Transverse colon (tissue), 4 donors: ENCODE results near the gene PAN3.

Experiments used
- EP300 ChIP-seq: sonication (generic); formaldehyde crosslinking; IDR thresholded peaks from one replicate; pipeline ENCODE4 v1.6.1; 2017; ENCODE audit warnings: antibody characterized with exemption, low read depth
- POLR2A ChIP-seq: fragments of 450-650 bp; IDR thresholded peaks from one replicate; pipeline ENCODE4 v1.6.1; 2016; ENCODE audit warnings: antibody characterized with exemption, mild to moderate bottlenecking, moderate library complexity
- POLR2AphosphoS5 ChIP-seq, 3 donors: sonication (generic); formaldehyde crosslinking; IDR thresholded peaks; one replicate each; pipeline ENCODE4 v1.6.1; 2016; ENCODE audit warnings: antibody characterized with exemption in 3 of 3
- TF ChIP-seq, protein P1 (sequence below), 5 experiments: fragments of 200-600 bp in 3 of 5; fragments of 450-650 bp in 2 of 5; sonication (generic) in 3 of 5; IDR thresholded peaks; 1 replicate in 2 of 5; 2 replicates in 3 of 5; pipeline ENCODE4 v1.5.1; 2016 to 2017; ENCODE audit warnings: antibody characterized with exemption in 5 of 5, inconsistent platforms in 3 of 5, mild to moderate bottlenecking in 2 of 5, moderate library complexity in 1 of 5

DNA sequence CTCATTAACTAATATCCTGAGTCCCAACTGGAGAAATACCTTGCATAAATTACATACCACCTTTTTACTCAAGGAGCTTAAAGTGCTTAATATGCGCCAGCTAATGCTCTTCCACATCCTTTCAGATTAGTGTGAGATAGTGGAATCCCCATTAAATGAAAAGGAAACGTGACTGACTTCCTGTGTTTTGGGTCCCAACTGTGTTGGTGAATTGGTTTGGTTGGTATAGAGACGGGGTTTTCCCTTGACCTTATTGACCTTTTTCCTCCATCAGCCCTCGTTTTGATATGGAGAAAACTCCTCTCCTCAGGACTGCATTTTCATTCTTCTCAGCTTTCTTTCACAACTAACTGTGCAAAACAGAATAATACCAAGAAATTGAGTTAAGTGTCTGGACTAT is 163.5 kb downstream of the PAN3 start:
- TF ChIP-seq, protein P1, sequence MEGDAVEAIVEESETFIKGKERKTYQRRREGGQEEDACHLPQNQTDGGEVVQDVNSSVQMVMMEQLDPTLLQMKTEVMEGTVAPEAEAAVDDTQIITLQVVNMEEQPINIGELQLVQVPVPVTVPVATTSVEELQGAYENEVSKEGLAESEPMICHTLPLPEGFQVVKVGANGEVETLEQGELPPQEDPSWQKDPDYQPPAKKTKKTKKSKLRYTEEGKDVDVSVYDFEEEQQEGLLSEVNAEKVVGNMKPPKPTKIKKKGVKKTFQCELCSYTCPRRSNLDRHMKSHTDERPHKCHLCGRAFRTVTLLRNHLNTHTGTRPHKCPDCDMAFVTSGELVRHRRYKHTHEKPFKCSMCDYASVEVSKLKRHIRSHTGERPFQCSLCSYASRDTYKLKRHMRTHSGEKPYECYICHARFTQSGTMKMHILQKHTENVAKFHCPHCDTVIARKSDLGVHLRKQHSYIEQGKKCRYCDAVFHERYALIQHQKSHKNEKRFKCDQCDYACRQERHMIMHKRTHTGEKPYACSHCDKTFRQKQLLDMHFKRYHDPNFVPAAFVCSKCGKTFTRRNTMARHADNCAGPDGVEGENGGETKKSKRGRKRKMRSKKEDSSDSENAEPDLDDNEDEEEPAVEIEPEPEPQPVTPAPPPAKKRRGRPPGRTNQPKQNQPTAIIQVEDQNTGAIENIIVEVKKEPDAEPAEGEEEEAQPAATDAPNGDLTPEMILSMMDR (IDR thresholded peaks at IDR 0.05) = no peak
- TF ChIP-seq POLR2AphosphoS5 (IDR thresholded peaks at IDR 0.05) (no peak), EP300 (no peak), POLR2A (no peak)
